ENCODE results near the gene RAB4A.

RAB4A gene

DNA sequence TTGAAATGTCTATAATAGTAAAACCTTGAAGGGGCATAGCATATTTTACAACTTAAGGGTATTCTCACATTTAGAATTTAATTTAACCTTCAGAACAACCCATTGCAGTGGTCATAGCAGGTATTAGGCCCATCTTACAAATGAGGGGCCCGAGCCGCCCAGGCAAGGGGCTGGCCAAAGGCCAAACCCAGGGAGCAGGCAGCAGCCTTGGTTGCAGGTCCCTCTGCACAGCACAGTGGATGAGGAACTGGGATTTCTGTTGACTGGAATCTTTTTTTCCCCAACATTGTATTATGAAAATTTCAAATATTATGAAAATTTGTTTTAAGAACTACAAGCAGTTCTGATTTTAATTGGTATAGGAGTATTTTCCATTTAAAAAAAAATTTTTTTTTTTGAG, 38.8 kb downstream of the RAB4A start:
- Histone ChIP-seq H2AFZ (ENCODE audit: low read length) (no peak overlapping the region), H3K4me1 (ENCODE audit: control insufficient read depth in 2 of 2, insufficient read depth in 1 of 2, low read depth in 1 of 2, low read length in 2 of 2) (peaks cover 0 to 4% of the 10 kb centered on the region in 2 donors), H4K91ac (ENCODE audit: low read depth, low read length, poor library complexity) (no peak overlapping the region), H2BK12ac (ENCODE audit: low read length) (no peak overlapping the region), H2AK5ac (ENCODE audit: low read depth, low read length) (no peak overlapping the region), H3K36me3 (replicated peaks in 1 of 2; ENCODE audit: control insufficient read depth in 2 of 2, insufficient read depth in 2 of 2, low read length in 2 of 2) (peaks cover 4 to 59% of the 10 kb centered on the region in 2 donors), H3K79me1 (ENCODE audit: low read depth, low read length) (no peaks in the 10 kb centered on the region), H3K27ac (replicated peaks; ENCODE audit: low read length) (no peak overlapping the region), H3K27me3 (ENCODE audit: control insufficient read depth in 3 of 3, insufficient read depth in 3 of 3, low read depth in 1 of 3, low read length in 3 of 3) (no peaks in the 10 kb centered on the region), H3K4me2 (ENCODE audit: insufficient read depth, low read length, poor library complexity, severe bottlenecking) (no peak overlapping the region), H3K4ac (ENCODE audit: low read length) (no peak overlapping the region), H3K9me3 (replicated peaks in 1 of 2; ENCODE audit: control insufficient read depth in 2 of 2, insufficient read depth in 1 of 2, low read depth in 1 of 2, low read length in 2 of 2) (no peaks in the 10 kb centered on the region), H3K18ac (ENCODE audit: low read length) (no peak overlapping the region), H3K9ac (ENCODE audit: low read depth, low read length, poor library complexity) (no peak overlapping the region), H2BK120ac (ENCODE audit: low read depth, low read length) (no peak overlapping the region), H3K14ac (ENCODE audit: low read length) (no peak overlapping the region), H3K4me3 (ENCODE audit: low read length in 2 of 2) (no peak overlapping the region), H3K23ac (ENCODE audit: low read depth, low read length, poor library complexity) (no peak overlapping the region), H4K8ac (ENCODE audit: low read depth, low read length) (no peak overlapping the region), H2BK5ac (ENCODE audit: low read length) (no peak overlapping the region), H2BK15ac (ENCODE audit: low read length) (no peak overlapping the region)
- DNase-seq (ENCODE audit: low spot score) = no peak
- no CpG with 5 or more reads among the region's 2 CpGs for WGBS, 2 donors (ENCODE audit: extremely low coverage in 2 of 2, insufficient read length in 2 of 2, insufficient replicate concordance in 1 of 2)

DNA sequence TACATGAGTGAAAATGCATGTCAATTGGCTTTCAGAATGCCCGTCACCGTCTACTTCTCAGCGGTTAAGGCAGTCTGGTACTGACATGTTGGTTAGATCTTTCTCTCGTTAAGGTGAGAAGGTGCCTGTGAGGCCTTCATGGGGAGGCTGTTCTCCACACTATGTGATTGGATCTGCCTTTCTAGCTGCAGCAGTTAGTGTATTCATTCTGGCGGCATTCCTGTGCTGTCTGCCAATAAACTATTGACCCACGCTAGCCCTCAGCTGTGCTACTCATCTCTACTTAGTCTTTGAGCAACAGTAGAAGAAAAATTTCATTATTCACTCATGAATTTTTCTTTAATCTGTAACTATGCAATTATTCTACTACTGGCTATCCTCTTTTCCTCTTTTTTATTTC, 39.9 kb downstream of the RAB4A start:
- Histone ChIP-seq H3K18ac (ENCODE audit: low read length) (no peak overlapping the region), H3K27ac (replicated peaks; ENCODE audit: low read length) (no peak overlapping the region), H3K4me3 (ENCODE audit: low read length in 2 of 2) (no peak overlapping the region), H3K14ac (ENCODE audit: low read length) (no peak overlapping the region), H2BK5ac (ENCODE audit: low read length) (no peak overlapping the region), H3K4me2 (ENCODE audit: insufficient read depth, low read length, poor library complexity, severe bottlenecking) (no peak overlapping the region), H2AK5ac (ENCODE audit: low read depth, low read length) (no peak overlapping the region), H3K27me3 (ENCODE audit: control insufficient read depth in 3 of 3, insufficient read depth in 3 of 3, low read depth in 1 of 3, low read length in 3 of 3) (no peaks in the 10 kb centered on the region), H3K79me1 (ENCODE audit: low read depth, low read length) (no peaks in the 10 kb centered on the region), H2BK15ac (ENCODE audit: low read length) (no peak overlapping the region), H3K9ac (ENCODE audit: low read depth, low read length, poor library complexity) (no peak overlapping the region), H3K9me3 (replicated peaks in 1 of 2; ENCODE audit: control insufficient read depth in 2 of 2, insufficient read depth in 1 of 2, low read depth in 1 of 2, low read length in 2 of 2) (no peaks in the 10 kb centered on the region), H2BK120ac (ENCODE audit: low read depth, low read length) (no peak overlapping the region), H2BK12ac (ENCODE audit: low read length) (no peak overlapping the region), H3K23ac (ENCODE audit: low read depth, low read length, poor library complexity) (no peak overlapping the region), H4K8ac (ENCODE audit: low read depth, low read length) (no peak overlapping the region), H4K91ac (ENCODE audit: low read depth, low read length, poor library complexity) (no peak overlapping the region), H3K36me3 (replicated peaks in 1 of 2; ENCODE audit: control insufficient read depth in 2 of 2, insufficient read depth in 2 of 2, low read length in 2 of 2) (peaks cover 4 to 48% of the 10 kb centered on the region in 2 donors), H2AFZ (ENCODE audit: low read length) (no peak overlapping the region), H3K4me1 (ENCODE audit: control insufficient read depth in 2 of 2, insufficient read depth in 1 of 2, low read depth in 1 of 2, low read length in 2 of 2) (peaks cover 0 to 4% of the 10 kb centered on the region in 2 donors), H3K4ac (ENCODE audit: low read length) (no peak overlapping the region)
- DNase-seq (ENCODE audit: low spot score) = no peak
- WGBS, 2 donors (ENCODE audit: extremely low coverage in 2 of 2, insufficient read length in 2 of 2, insufficient replicate concordance in 1 of 2) = no CpG with 5 or more reads among the region's 6 CpGs

- Histone ChIP-seq H4K8ac (ENCODE audit: low read depth, low read length) (no peak overlapping the region), H3K4ac (ENCODE audit: low read length) (no peak overlapping the region), H3K36me3 (replicated peaks in 1 of 2; ENCODE audit: control insufficient read depth in 2 of 2, insufficient read depth in 2 of 2, low read length in 2 of 2) (peaks cover 10 to 40% of the 10 kb centered on the region in 2 donors), H3K4me1 (ENCODE audit: control insufficient read depth in 2 of 2, insufficient read depth in 1 of 2, low read depth in 1 of 2, low read length in 2 of 2) (peaks cover 0 to 4% of the 10 kb centered on the region in 2 donors), H2AK5ac (ENCODE audit: low read depth, low read length) (no peak overlapping the region), H2BK15ac (ENCODE audit: low read length) (no peak overlapping the region), H3K27me3 (ENCODE audit: control insufficient read depth in 3 of 3, insufficient read depth in 3 of 3, low read depth in 1 of 3, low read length in 3 of 3) (no peaks in the 10 kb centered on the region), H3K18ac (ENCODE audit: low read length) (no peak overlapping the region), H3K27ac (replicated peaks; ENCODE audit: low read length) (no peak overlapping the region), H2BK120ac (ENCODE audit: low read depth, low read length) (no peak overlapping the region), H2AFZ (ENCODE audit: low read length) (no peak overlapping the region), H3K23ac (ENCODE audit: low read depth, low read length, poor library complexity) (no peak overlapping the region), H3K4me3 (ENCODE audit: low read length in 2 of 2) (no peak overlapping the region), H2BK5ac (ENCODE audit: low read length) (no peak overlapping the region), H3K9ac (ENCODE audit: low read depth, low read length, poor library complexity) (no peak overlapping the region), H3K14ac (ENCODE audit: low read length) (no peak overlapping the region), H4K91ac (ENCODE audit: low read depth, low read length, poor library complexity) (no peak overlapping the region), H3K9me3 (replicated peaks in 1 of 2; ENCODE audit: control insufficient read depth in 2 of 2, insufficient read depth in 1 of 2, low read depth in 1 of 2, low read length in 2 of 2) (no peaks in the 10 kb centered on the region), H3K4me2 (ENCODE audit: insufficient read depth, low read length, poor library complexity, severe bottlenecking) (no peak overlapping the region), H3K79me1 (ENCODE audit: low read depth, low read length) (no peaks in the 10 kb centered on the region), H2BK12ac (ENCODE audit: low read length) (no peak overlapping the region)
- no peak for DNase-seq (ENCODE audit: low spot score)
- WGBS, 2 donors (ENCODE audit: extremely low coverage in 2 of 2, insufficient read length in 2 of 2, insufficient replicate concordance in 1 of 2) = no CpG with 5 or more reads among the region's 2 CpGs
These were observed 45.3 kb downstream of the RAB4A start for GRCh38 chr1:229316166-229316565.

- Histone ChIP-seq H3K4me1 (ENCODE audit: control insufficient read depth in 2 of 2, insufficient read depth in 1 of 2, low read depth in 1 of 2, low read length in 2 of 2) (no peaks in the 10 kb centered on the region), H3K4ac (ENCODE audit: low read length) (no peak overlapping the region), H3K27ac (replicated peaks; ENCODE audit: low read length) (no peak overlapping the region), H2BK15ac (ENCODE audit: low read length) (no peak overlapping the region), H2BK12ac (ENCODE audit: low read length) (no peak overlapping the region), H3K27me3 (ENCODE audit: control insufficient read depth in 3 of 3, insufficient read depth in 3 of 3, low read depth in 1 of 3, low read length in 3 of 3) (no peaks in the 10 kb centered on the region), H3K36me3 (replicated peaks in 1 of 2; ENCODE audit: control insufficient read depth in 2 of 2, insufficient read depth in 2 of 2, low read length in 2 of 2) (peaks cover 7 to 48% of the 10 kb centered on the region in 2 donors), H2BK5ac (ENCODE audit: low read length) (no peak overlapping the region), H3K9ac (ENCODE audit: low read depth, low read length, poor library complexity) (no peak overlapping the region), H3K18ac (ENCODE audit: low read length) (no peak overlapping the region), H3K9me3 (replicated peaks in 1 of 2; ENCODE audit: control insufficient read depth in 2 of 2, insufficient read depth in 1 of 2, low read depth in 1 of 2, low read length in 2 of 2) (no peaks in the 10 kb centered on the region), H4K91ac (ENCODE audit: low read depth, low read length, poor library complexity) (no peak overlapping the region), H3K23ac (ENCODE audit: low read depth, low read length, poor library complexity) (no peak overlapping the region), H4K8ac (ENCODE audit: low read depth, low read length) (no peak overlapping the region), H3K14ac (ENCODE audit: low read length) (no peak overlapping the region), H3K4me3 (ENCODE audit: low read length in 2 of 2) (no peak overlapping the region), H3K79me1 (ENCODE audit: low read depth, low read length) (no peaks in the 10 kb centered on the region), H2AK5ac (ENCODE audit: low read depth, low read length) (no peak overlapping the region), H3K4me2 (ENCODE audit: insufficient read depth, low read length, poor library complexity, severe bottlenecking) (no peak overlapping the region), H2BK120ac (ENCODE audit: low read depth, low read length) (no peak overlapping the region), H2AFZ (ENCODE audit: low read length) (no peak overlapping the region)
- no peak for DNase-seq (ENCODE audit: low spot score)
- WGBS, 2 donors (ENCODE audit: extremely low coverage in 2 of 2, insufficient read length in 2 of 2, insufficient replicate concordance in 1 of 2) = no CpG with 5 or more reads among the region's 4 CpGs
These were observed 47.1 kb downstream of the RAB4A start for GRCh38 chr1:229318056-229318455.
